Keratinocyte (primary cell): ENCODE measurements around the gene LMNA. TPM values are rescaled to one million over a fixed set of nuclear protein-coding genes. Genes with fewer than 3 reads are reported as not detected.

ENCODE experiments used
- DNase-seq: peaks from one replicate; pipeline ENCODE4 v3.0.0-alpha.2; 2011; ENCODE audit warnings: low read depth, missing footprints, low spot score
- FAIRE-seq: peaks from 2 replicates; lab custom pipeline; 2011; peaks lifted over from hg19 to GRCh38; lab: Jason Lieb, UNC
- H2AFZ ChIP-seq: 2 replicates; pipeline ENCODE4 v1.6.0; 2012; ENCODE audit warnings: low read length, control low read depth, inconsistent platforms; ENCODE audit not compliant: control insufficient read depth
- H3K27ac ChIP-seq: 2 replicates; pipeline ENCODE4 v1.5.1; 2011; ENCODE audit warnings: low read length; ENCODE audit not compliant: control insufficient read depth, insufficient read depth
- H3K27me3 ChIP-seq: 3 replicates; pipeline ENCODE4 v1.6.0; 2011; ENCODE audit warnings: low read length; ENCODE audit not compliant: control insufficient read depth, insufficient read depth; ENCODE audit errors: extremely low read depth
- H3K36me3 ChIP-seq, 2 experiments: 2 replicates in 1 of 2; 3 replicates in 1 of 2; pipeline ENCODE4 v1.5.1; 2011; ENCODE audit warnings: low read length in 2 of 2, mild to moderate bottlenecking in 1 of 2; ENCODE audit not compliant: control insufficient read depth in 2 of 2, insufficient read depth in 2 of 2; ENCODE audit errors: extremely low read depth in 1 of 2
- H3K4me1 ChIP-seq: 3 replicates; pipeline ENCODE4 v1.5.1; 2011; ENCODE audit warnings: low read length; ENCODE audit not compliant: control insufficient read depth, insufficient read depth; ENCODE audit errors: extremely low read depth
- H3K4me2 ChIP-seq: 3 replicates; pipeline ENCODE4 v1.6.0; 2011; ENCODE audit warnings: low read depth, low read length; ENCODE audit not compliant: control insufficient read depth, insufficient read depth; ENCODE audit errors: extremely low read depth
- H3K4me3 ChIP-seq, 3 experiments: fragments of 200-600 bp in 1 of 3; sonication (generic) in 1 of 3; 2 replicates in 2 of 3; 3 replicates in 1 of 3; pipeline ENCODE4 v1.5.1; 2011 to 2016; ENCODE audit warnings: low read length in 3 of 3, mild to moderate bottlenecking in 3 of 3, control low read depth in 2 of 3, inconsistent platforms in 1 of 3, low read depth in 1 of 3, mixed read lengths in 1 of 3, mixed run types in 1 of 3, moderate library complexity in 1 of 3; ENCODE audit not compliant: control insufficient read depth in 2 of 3, insufficient read depth in 2 of 3; ENCODE audit errors: extremely low read depth in 1 of 3
- H3K79me2 ChIP-seq: 2 replicates; pipeline ENCODE4 v1.6.0; 2012; ENCODE audit warnings: low read length; ENCODE audit not compliant: control insufficient read depth, insufficient read depth
- H3K9ac ChIP-seq: 3 replicates; pipeline ENCODE4 v1.6.0; 2011; ENCODE audit warnings: low read length; ENCODE audit not compliant: control insufficient read depth, insufficient read depth; ENCODE audit errors: extremely low read depth
- H3K9me1 ChIP-seq: 3 replicates; pipeline ENCODE4 v1.6.0; 2011; ENCODE audit warnings: low read length; ENCODE audit not compliant: control insufficient read depth, insufficient read depth; ENCODE audit errors: extremely low read depth
- H3K9me3 ChIP-seq: 2 replicates; pipeline ENCODE4 v1.5.1; 2012; ENCODE audit warnings: low read depth, low read length; ENCODE audit not compliant: control insufficient read depth
- H4K20me1 ChIP-seq: 3 replicates; pipeline ENCODE4 v1.6.0; 2011; ENCODE audit warnings: low read length; ENCODE audit not compliant: control insufficient read depth, insufficient read depth; ENCODE audit errors: extremely low read depth
- CTCF ChIP-seq, 3 experiments: IDR thresholded peaks in 1 of 3; conservative IDR thresholded peaks in 1 of 3; optimal IDR thresholded peaks in 1 of 3; 2 replicates in 2 of 3; 3 replicates in 1 of 3; pipeline versions ENCODE3 to v1.5.1; 2011; ENCODE audit warnings: low read length in 3 of 3, mild to moderate bottlenecking in 3 of 3, moderate library complexity in 2 of 3, control low read depth in 1 of 3, inconsistent platforms in 1 of 3; ENCODE audit not compliant: insufficient read depth in 2 of 3; ENCODE audit errors: extremely low read depth in 1 of 3
- EZH2 ChIP-seq: IDR thresholded peaks from one replicate; pipeline ENCODE4 v1.6.1; 2012; ENCODE audit warnings: inconsistent platforms, mild to moderate bottlenecking, low read length, moderate library complexity
- dilution Hi-C: fragments of 300-500 bp; cut with MboI; formaldehyde crosslinking; loops from one replicate; pipeline ENCODE4 v1.7.0; 2020; ENCODE audit warnings: low sequenced_read_pairs; ENCODE audit not compliant: extremely low pct_ligation_motif_present
- polyA plus RNA-seq, 5 experiments: library from polyadenylated mRNA; depleted of rRNA in 3 of 5; stranded (reverse) in 3 of 5; stranded (forward) in 1 of 5; unstranded in 1 of 5; fragments of >200 nt; gene quantifications; 1 replicate in 1 of 5; 2 replicates in 3 of 5; 3 replicates in 1 of 5; pipeline versions ENCODE4 v1.2.1 to v1.2.3, GENCODE V29; 2011 to 2012; ENCODE audit warnings: missing spikeins in 2 of 5, low read depth in 1 of 5, low replicate concordance in 1 of 5

Gene LMNA
- polyA plus RNA-seq, 1 donor (not counting 4 experiments of a cell fraction or from before 2014, with no cell fraction given): 444 TPM

- Histone ChIP-seq H3K9me1 (no peaks in the 10 kb centered on the region), H3K27me3 (no peaks in the 10 kb centered on the region), H3K4me2 (peak overlapping the region; percentile 75), H3K9ac (peak overlapping the region; percentile 80), H3K4me3 (peak overlapping the region in 2 of 3 experiments; percentile 18 to 39), H3K27ac (peak overlapping the region; percentile 97), H3K79me2 (peaks cover 71% of the 10 kb centered on the region), H3K36me3 (peaks cover 15 to 36% of the 10 kb centered on the region in 2 experiments), H3K9me3 (no peaks in the 10 kb centered on the region), H2AFZ (no peak overlapping the region), H3K4me1 (peaks cover 70% of the 10 kb centered on the region), H4K20me1 (peaks cover 5% of the 10 kb centered on the region)
- TF ChIP-seq EZH2 (no peak), CTCF (optimal IDR thresholded peaks at IDR 0.05 in 1 of 3, IDR thresholded peaks at IDR 0.05 in 1 of 3, conservative IDR thresholded peaks at IDR 0.05 in 1 of 3; ENCODE audit: extremely low read depth in 1 of 3, insufficient read depth in 2 of 3, low read length in 3 of 3) (no peak)
- no peak for FAIRE-seq
- no peak for DNase-seq
- dilution Hi-C loops: no loop called here
These were observed 13.8 kb downstream of the LMNA start for GRCh38 chr1:156128308-156128653.

- DNase-seq: no peak
These were observed 14.4 kb downstream of the LMNA start for GRCh38 chr1:156128654-156129597.

More at GRCh38 chr1:156128654-156129597, 14.4 kb downstream of the LMNA start:
- H3K27ac ChIP-seq: peak overlapping the region; percentile 97
- H3K9ac ChIP-seq: peak overlapping the region; percentile 80
- peak overlapping the region in 2 of 3 experiments; percentile 18 to 39 for H3K4me3 ChIP-seq
- peaks cover 71% of the 10 kb centered on the region for H3K79me2 ChIP-seq
- peaks cover 19 to 40% of the 10 kb centered on the region in 2 experiments for H3K36me3 ChIP-seq
- H3K4me1 ChIP-seq: peaks cover 64% of the 10 kb centered on the region
- H3K4me2 ChIP-seq: peak overlapping the region; percentile 75
- no peaks in the 10 kb centered on the region for H3K27me3 ChIP-seq
- no peak for FAIRE-seq
- no peaks in the 10 kb centered on the region for H3K9me1 ChIP-seq
- H3K9me3 ChIP-seq: no peaks in the 10 kb centered on the region
- dilution Hi-C loops: no loop called here
- no peak overlapping the region for H2AFZ ChIP-seq
- H4K20me1 ChIP-seq: peaks cover 5% of the 10 kb centered on the region
- TF ChIP-seq CTCF (optimal IDR thresholded peaks at IDR 0.05 in 1 of 3, IDR thresholded peaks at IDR 0.05 in 1 of 3, conservative IDR thresholded peaks at IDR 0.05 in 1 of 3; ENCODE audit: extremely low read depth in 1 of 3, insufficient read depth in 2 of 3, low read length in 3 of 3) (no peak), EZH2 (no peak)
